GM23248 (cell line): ENCODE results near the gene VGLL2. TPM values are rescaled to one million over a fixed set of nuclear protein-coding genes. Genes with fewer than 3 reads are reported as not detected.

Experiments
- DNase-seq: peaks from one replicate; pipeline ENCODE4 v3.0.0-alpha.2; 2015
- H2AFZ ChIP-seq: fragments of 200-600 bp; sonication (generic); 2 replicates; pipeline ENCODE4 v1.6.1; 2016; ENCODE audit warnings: antibody characterized with exemption
- H3F3A ChIP-seq: fragments of 200-600 bp; sonication (generic); 2 replicates; pipeline ENCODE4 v1.6.1; 2016; ENCODE audit warnings: mild to moderate bottlenecking, antibody characterized with exemption, mixed run types; ENCODE audit not compliant: insufficient read depth
- H3K27ac ChIP-seq: fragments of 200-600 bp; sonication (generic); 2 replicates; pipeline ENCODE4 v1.5.1; 2016; ENCODE audit warnings: mild to moderate bottlenecking
- H3K27me3 ChIP-seq: fragments of 200-600 bp; sonication (generic); replicated peaks from 2 replicates; pipeline ENCODE4 v1.6.1; 2016; ENCODE audit warnings: mild to moderate bottlenecking; ENCODE audit not compliant: insufficient read depth
- H3K36me3 ChIP-seq: fragments of 200-600 bp; sonication (generic); 2 replicates; pipeline ENCODE4 v1.6.1; 2016; ENCODE audit warnings: low read depth, mild to moderate bottlenecking
- H3K4me1 ChIP-seq: fragments of 200-600 bp; sonication (generic); 2 replicates; pipeline ENCODE4 v1.6.1; 2016; ENCODE audit warnings: mild to moderate bottlenecking; ENCODE audit not compliant: insufficient read depth
- H3K4me2 ChIP-seq: fragments of 200-600 bp; sonication (generic); one replicate; pipeline ENCODE4 v1.6.1; 2016; ENCODE audit warnings: mild to moderate bottlenecking; ENCODE audit not compliant: unreplicated experiment
- H3K4me3 ChIP-seq: fragments of 200-600 bp; sonication (generic); 2 replicates; pipeline ENCODE4 v1.5.1; 2016; ENCODE audit warnings: mild to moderate bottlenecking
- H3K79me2 ChIP-seq: fragments of 200-600 bp; sonication (generic); 2 replicates; pipeline ENCODE4 v1.6.1; 2016; ENCODE audit warnings: mild to moderate bottlenecking; ENCODE audit not compliant: insufficient read depth
- H3K9ac ChIP-seq: fragments of 200-600 bp; sonication (generic); 2 replicates; pipeline ENCODE4 v1.6.1; 2016; ENCODE audit warnings: mild to moderate bottlenecking
- H3K9me2 ChIP-seq: fragments of 200-600 bp; sonication (generic); 2 replicates; pipeline ENCODE4 v1.6.1; 2016; ENCODE audit warnings: mixed run types, mild to moderate bottlenecking, moderate library complexity; ENCODE audit not compliant: insufficient read depth
- H3K9me3 ChIP-seq: fragments of 200-600 bp; sonication (generic); one replicate; pipeline ENCODE4 v1.6.1; 2017; ENCODE audit warnings: low read depth
- H4K20me1 ChIP-seq: fragments of 200-600 bp; sonication (generic); 2 replicates; pipeline ENCODE4 v1.6.0; 2016; ENCODE audit not compliant: insufficient read depth
- EZH2 ChIP-seq: fragments of 200-600 bp; sonication (generic); IDR thresholded peaks from 2 replicates; pipeline ENCODE4 v1.6.1; 2018; ENCODE audit warnings: antibody characterized with exemption, mild to moderate bottlenecking; ENCODE audit not compliant: insufficient read depth, poor library complexity, severe bottlenecking
- EZH2phosphoT487 ChIP-seq: fragments of 200-600 bp; sonication (generic); IDR thresholded peaks from 2 replicates; pipeline ENCODE4 v1.6.1; 2018; ENCODE audit warnings: antibody characterized with exemption, moderate library complexity, mild to moderate bottlenecking, low read depth; ENCODE audit not compliant: insufficient read depth
- WGBS, 2 experiments: methylation state at CpG; one replicate each; pipeline ENCODE4 v1.1.6; 2015 to 2017; ENCODE audit warnings: low lambda C conversion rate in 2 of 2, low coverage in 1 of 2; ENCODE audit errors: missing lambda C conversion rate in 2 of 2; 5-methylcytosine and 5-hydroxymethylcytosine counted together
- in situ Hi-C: fragments of 300-500 bp; cut with MboI; formaldehyde crosslinking; loops from 2 replicates; pipeline ENCODE4 v1.15.0; 2020
- polyA plus RNA-seq: library from polyadenylated mRNA; unstranded; fragments of >200 nt; fragmentation: Nextera tagmentation; extraction: Ambion mirVana; gene quantifications from 2 replicates; pipeline ENCODE4 v1.2.1, GENCODE V29; 2016
- total RNA-seq: library from RNA; depleted of rRNA; stranded (reverse); fragments of >200 nt; shearing (Covaris generic); gene quantifications from 2 replicates; pipeline ENCODE4 v1.2.3, GENCODE V29; 2014

VGLL2 gene
- total and polyA plus RNA-seq, 2 experiments from 2014 or later = not detected

DNA sequence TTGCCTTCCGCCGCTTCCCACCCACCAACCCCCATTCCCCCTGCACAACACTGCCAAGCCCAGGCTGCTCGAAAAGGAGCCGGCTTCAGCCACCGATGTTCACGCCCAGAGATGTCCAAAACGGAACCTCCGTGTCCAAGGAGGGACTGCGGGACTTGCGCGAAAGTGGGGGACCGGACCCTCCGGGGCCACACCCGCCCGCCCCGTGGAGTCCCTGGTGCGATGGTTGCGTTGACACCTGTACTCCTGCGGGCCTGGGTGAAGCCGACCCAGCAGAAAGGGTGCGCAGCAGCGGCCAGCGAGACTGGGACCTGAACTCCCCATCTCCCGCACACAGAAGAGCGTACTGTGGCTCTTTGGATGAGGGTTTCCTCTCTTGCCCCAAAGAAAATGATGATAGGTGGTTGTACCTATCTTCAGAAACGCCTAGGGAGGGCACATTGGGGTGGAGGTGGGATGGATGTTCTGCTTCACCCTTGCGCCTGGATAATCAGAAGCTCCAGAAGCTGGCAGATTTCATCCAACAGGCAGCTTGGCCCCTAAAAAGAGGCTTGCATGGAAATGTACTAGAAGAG is 1.9 kb upstream of the VGLL2 start:
- no peak overlapping the region for H3K27ac ChIP-seq
- H3K4me3 ChIP-seq = no peak overlapping the region
- no peaks in the 10 kb centered on the region for H3K4me1 ChIP-seq
- H2AFZ ChIP-seq = no peak overlapping the region
- no peaks in the 10 kb centered on the region for H3K36me3 ChIP-seq
- H3K27me3 ChIP-seq = peaks cover 77% of the 10 kb centered on the region
- TF ChIP-seq EZH2 = no peak
- no peak for TF ChIP-seq EZH2phosphoT487
- 42 to 52% methylated on average over 21 to 25 of the region's 27 CpGs for WGBS, 2 experiments
- H3K9me2 ChIP-seq = no peaks in the 10 kb centered on the region
- no peaks in the 10 kb centered on the region for H3K9me3 ChIP-seq
- H4K20me1 ChIP-seq = no peaks in the 10 kb centered on the region
- no peak for DNase-seq
- H3F3A ChIP-seq = no peaks in the 10 kb centered on the region
- H3K9ac ChIP-seq = no peak overlapping the region
- H3K4me2 ChIP-seq = no peak overlapping the region
- no peaks in the 10 kb centered on the region for H3K79me2 ChIP-seq
- in situ Hi-C loops = no loop called here

DNA sequence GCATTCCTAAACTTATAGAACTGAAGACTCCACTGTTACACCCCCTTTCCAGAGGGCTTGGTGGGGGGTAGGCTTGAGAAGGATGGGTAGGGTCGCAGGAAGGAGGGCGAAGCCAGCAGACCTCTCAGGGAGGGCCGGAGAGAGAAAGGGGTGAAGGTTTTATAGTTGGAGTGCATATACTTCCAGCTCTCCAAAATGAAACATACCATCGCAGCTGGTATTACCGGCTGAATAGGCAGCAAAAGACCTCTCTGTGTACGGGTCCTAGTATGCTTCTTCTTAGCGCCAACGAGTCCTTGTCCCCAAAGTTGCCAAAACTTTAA is 1.0 kb upstream of the VGLL2 start:
- peak overlapping the region; percentile 69 for H3K4me3 ChIP-seq
- H3K9me2 ChIP-seq = no peaks in the 10 kb centered on the region
- H3K4me2 ChIP-seq = peak overlapping the region; percentile 79
- WGBS, 2 experiments = 20 to 21% methylated on average over 8 of the region's 8 CpGs
- TF ChIP-seq EZH2phosphoT487 (no peak), EZH2 (no peak)
- H3K27me3 ChIP-seq = peaks cover 85% of the 10 kb centered on the region
- peak overlapping the region; percentile 77 for H2AFZ ChIP-seq
- no peaks in the 10 kb centered on the region for H3F3A ChIP-seq
- H3K36me3 ChIP-seq = no peaks in the 10 kb centered on the region
- no peaks in the 10 kb centered on the region for H3K9me3 ChIP-seq
- H4K20me1 ChIP-seq = no peaks in the 10 kb centered on the region
- DNase-seq = no peak
- no peak overlapping the region for H3K27ac ChIP-seq
- in situ Hi-C loops = no loop called here
- no peaks in the 10 kb centered on the region for H3K4me1 ChIP-seq
- no peaks in the 10 kb centered on the region for H3K79me2 ChIP-seq
- H3K9ac ChIP-seq = no peak overlapping the region

DNA sequence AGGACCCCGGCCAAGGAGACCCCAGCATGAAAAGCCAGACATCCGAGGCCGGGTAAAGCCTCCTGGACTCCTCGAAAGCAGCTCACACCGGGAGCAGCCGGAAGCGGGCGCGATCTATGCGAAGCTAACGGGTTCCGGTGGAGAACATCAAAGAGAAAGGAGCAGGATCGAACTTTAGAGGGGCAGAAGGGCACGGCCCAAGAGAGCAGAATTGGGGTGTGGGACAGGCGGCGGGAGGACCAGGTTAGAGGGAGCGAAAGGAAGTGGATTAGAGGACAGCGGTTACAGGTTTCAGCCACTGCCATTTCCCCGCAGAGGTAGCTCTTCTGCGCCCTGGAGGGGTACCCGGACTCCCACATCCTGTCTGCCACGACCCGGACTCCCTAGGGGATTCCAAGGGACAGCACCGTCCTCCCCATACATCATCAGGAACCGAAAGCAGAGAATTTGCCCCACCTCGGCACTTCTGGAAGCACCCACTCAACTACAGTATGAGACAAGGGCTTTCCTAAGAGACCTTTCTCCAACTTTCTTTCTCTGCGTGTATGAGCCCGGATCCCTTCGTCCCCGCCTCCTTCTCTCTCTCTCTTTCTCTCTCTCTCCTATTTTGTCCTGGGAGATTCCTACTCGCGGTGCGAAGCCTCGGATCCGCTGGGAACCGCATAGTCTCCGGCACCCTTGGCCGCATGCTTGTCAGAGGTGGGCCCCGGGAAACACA is 507 bp upstream of the VGLL2 start:
- H3K4me1 ChIP-seq = no peaks in the 10 kb centered on the region
- H3K79me2 ChIP-seq = no peaks in the 10 kb centered on the region
- WGBS, 2 experiments = 3% methylated on average over 38 to 39 of the region's 39 CpGs
- no peaks in the 10 kb centered on the region for H3K9me3 ChIP-seq
- H2AFZ ChIP-seq = peak overlapping the region; percentile 77
- H3K36me3 ChIP-seq = no peaks in the 10 kb centered on the region
- no peaks in the 10 kb centered on the region for H3K9me2 ChIP-seq
- no peaks in the 10 kb centered on the region for H3F3A ChIP-seq
- no peak overlapping the region for H3K9ac ChIP-seq
- peak overlapping the region; percentile 79 for H3K4me2 ChIP-seq
- in situ Hi-C loops = no loop called here
- peaks cover 85% of the 10 kb centered on the region for H3K27me3 ChIP-seq
- H3K4me3 ChIP-seq = peak overlapping the region; percentile 69
- peak; percentile 55 for DNase-seq
- H3K27ac ChIP-seq = no peak overlapping the region
- TF ChIP-seq EZH2 (peak; percentile 27), EZH2phosphoT487 (no peak)
- no peaks in the 10 kb centered on the region for H4K20me1 ChIP-seq

DNA sequence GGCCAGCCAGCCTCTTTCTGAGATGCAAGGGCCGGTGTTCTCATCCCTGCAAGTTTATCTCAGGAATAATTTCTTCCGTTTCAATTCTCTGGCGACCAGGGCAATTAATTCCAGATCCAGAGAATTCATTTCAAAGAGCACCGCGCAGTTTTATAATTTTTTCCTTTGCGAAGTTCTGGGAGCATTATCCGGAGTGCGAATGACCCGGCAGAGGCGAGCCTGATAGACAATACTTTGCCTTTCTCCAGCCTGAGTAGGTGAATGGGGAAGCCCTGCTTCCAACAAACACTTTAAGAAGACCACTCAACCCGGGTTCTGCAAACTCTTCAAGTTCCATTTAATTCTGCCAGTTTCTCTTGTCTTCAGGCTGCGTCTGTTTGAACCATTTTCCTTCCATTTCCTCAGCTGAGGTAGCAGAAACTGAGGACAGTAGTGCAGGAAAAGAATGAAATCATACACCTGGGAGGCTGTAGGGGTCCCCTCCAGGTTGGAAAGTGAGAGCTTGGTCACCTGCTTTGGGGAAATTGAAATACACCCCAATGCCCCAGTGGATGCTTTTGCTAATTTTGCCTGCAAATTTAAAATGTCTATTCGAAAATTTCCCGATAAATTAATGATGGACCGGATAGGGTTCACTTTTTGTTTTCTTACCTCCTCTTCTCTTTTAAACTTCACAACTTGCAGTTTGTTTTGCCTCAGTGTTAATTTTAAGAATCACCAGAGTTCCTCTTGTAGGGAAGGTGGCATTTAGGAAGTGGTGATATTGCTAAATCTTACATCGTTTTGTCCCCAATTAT is 1.1 kb downstream of the VGLL2 start:
- Histone ChIP-seq H3F3A (no peaks in the 10 kb centered on the region), H3K79me2 (no peaks in the 10 kb centered on the region), H3K9ac (no peak overlapping the region), H3K4me1 (no peaks in the 10 kb centered on the region), H3K9me3 (no peaks in the 10 kb centered on the region), H3K4me3 (peak overlapping the region; percentile 69), H3K27ac (no peak overlapping the region), H2AFZ (peak overlapping the region; percentile 72; the same call in 1 of the 2 replicates), H3K9me2 (no peaks in the 10 kb centered on the region), H4K20me1 (no peaks in the 10 kb centered on the region), H3K27me3 (peaks cover 72% of the 10 kb centered on the region), H3K36me3 (no peaks in the 10 kb centered on the region), H3K4me2 (peak overlapping the region; percentile 79)
- in situ Hi-C loops = no loop called here
- peak; percentile 12 for DNase-seq
- no peak for TF ChIP-seq EZH2phosphoT487
- no peak for TF ChIP-seq EZH2
- 21 to 24% methylated on average over 16 of the region's 16 CpGs for WGBS, 2 experiments
